Hepatocyte (in vitro differentiated cells): ENCODE results near the gene WDR53.

Experiments used
- CTCF ChIP-seq: fragments of 200-600 bp; sonication (generic); IDR thresholded peaks from 2 replicates; pipeline ENCODE4 v1.5.1; 2016; ENCODE audit warnings: antibody characterized with exemption, mild to moderate bottlenecking; ENCODE audit not compliant: poor library complexity
- EZH2 ChIP-seq: fragments of 200-600 bp; sonication (generic); IDR thresholded peaks from 2 replicates; pipeline ENCODE4 v1.6.1; 2016; ENCODE audit warnings: antibody characterized with exemption, mild to moderate bottlenecking, borderline replicate concordance

GRCh38 chr3:196537319-196537984, 30.9 kb downstream of the WDR53 start:
- peak; percentile 47 for TF ChIP-seq CTCF
- TF ChIP-seq EZH2 = no peak
